OCI-LY1 (cell line): ENCODE results near the gene AK5.

Experiments
- EZH2 ChIP-seq: fragments of 200-600 bp; sonication (generic), shearing (Covaris generic); IDR thresholded peaks from 2 replicates; pipeline ENCODE4 v1.8.0; 2017; ENCODE audit warnings: borderline replicate concordance, mixed run types, mild to moderate bottlenecking, antibody characterized with exemption, low read length, moderate library complexity, mixed read lengths
- TF ChIP-seq, protein P1 (sequence below): fragments of 200-600 bp; sonication (generic), shearing (Covaris generic); IDR thresholded peaks from 2 replicates; pipeline ENCODE4 v1.5.1; 2017; ENCODE audit warnings: mild to moderate bottlenecking, antibody characterized with exemption, low read length, moderate library complexity, mixed read lengths

DNA sequence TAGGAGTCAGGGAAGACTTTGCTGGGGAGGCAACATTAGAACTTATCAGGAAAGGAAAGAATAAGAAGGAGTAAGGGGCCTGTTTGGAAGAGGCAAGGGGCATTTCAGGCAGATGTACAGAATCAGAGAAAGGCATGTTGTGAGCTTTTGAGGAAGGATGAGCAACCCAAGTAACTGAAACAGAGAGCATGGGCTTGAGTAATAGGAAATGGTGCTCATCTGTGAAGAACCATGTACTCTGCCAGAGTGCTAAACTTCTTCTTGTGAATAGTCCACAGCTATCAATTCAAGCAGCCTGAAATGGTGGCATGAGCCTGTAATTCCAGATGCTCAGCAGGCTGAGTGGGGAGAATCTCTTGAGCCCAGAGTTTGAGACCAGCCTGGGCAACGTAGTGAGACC lies 43.4 kb upstream of the AK5 start:
- TF ChIP-seq, protein P1, sequence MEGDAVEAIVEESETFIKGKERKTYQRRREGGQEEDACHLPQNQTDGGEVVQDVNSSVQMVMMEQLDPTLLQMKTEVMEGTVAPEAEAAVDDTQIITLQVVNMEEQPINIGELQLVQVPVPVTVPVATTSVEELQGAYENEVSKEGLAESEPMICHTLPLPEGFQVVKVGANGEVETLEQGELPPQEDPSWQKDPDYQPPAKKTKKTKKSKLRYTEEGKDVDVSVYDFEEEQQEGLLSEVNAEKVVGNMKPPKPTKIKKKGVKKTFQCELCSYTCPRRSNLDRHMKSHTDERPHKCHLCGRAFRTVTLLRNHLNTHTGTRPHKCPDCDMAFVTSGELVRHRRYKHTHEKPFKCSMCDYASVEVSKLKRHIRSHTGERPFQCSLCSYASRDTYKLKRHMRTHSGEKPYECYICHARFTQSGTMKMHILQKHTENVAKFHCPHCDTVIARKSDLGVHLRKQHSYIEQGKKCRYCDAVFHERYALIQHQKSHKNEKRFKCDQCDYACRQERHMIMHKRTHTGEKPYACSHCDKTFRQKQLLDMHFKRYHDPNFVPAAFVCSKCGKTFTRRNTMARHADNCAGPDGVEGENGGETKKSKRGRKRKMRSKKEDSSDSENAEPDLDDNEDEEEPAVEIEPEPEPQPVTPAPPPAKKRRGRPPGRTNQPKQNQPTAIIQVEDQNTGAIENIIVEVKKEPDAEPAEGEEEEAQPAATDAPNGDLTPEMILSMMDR: no peak
- TF ChIP-seq EZH2: no peak
